ENCODE results near the gene LMAN2. TPM values are rescaled to one million over a fixed set of nuclear protein-coding genes. Genes with fewer than 3 reads are reported as not detected.

Gene LMAN2
- total RNA-seq, 1 experiment from 2014 or later: 106 TPM

DNA sequence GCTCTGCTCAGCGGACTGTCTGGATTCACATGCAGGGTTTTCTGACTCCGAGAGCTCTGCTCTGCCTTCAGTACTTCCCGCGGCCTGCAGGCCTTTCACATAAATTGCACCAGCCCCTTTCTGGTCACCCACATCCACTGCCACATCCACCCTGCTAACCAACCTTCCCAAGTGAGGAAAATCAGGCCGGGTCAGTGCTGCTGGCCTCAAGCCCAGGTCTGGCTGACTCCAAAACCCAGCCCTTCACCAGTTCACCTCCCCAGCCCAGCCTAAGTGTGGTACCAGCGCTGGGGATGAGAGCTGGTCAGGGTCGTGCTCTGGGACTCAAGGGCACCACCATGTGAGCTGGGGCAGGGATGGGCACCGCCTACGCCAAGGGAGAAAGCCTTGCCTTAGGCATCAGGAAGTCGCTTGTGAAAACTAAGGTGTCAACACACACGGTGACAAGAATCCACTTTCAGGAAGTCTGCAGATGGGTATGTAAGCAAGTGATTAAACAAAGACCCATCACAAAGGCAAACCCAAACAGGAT is 12.3 kb downstream of the LMAN2 start:
- Histone ChIP-seq H2BK5ac (ENCODE audit: insufficient read length, low read length) (no peak overlapping the region), H3T11ph (ENCODE audit: low read length) (no peak overlapping the region), H3K23ac (ENCODE audit: insufficient read length, low read depth, low read length) (no peak overlapping the region), H3K79me2 (ENCODE audit: insufficient read depth, low read length) (peaks cover 2% of the 10 kb centered on the region; the same call in 1 of the 2 replicates), H2AK5ac (ENCODE audit: insufficient read length, low read length) (no peak overlapping the region), H2AFZ (ENCODE audit: low read length) (no peak overlapping the region), H3K79me1 (ENCODE audit: insufficient read depth, low read depth, low read length, poor library complexity, severe bottlenecking) (no peaks in the 10 kb centered on the region), H2BK120ac (ENCODE audit: low read depth, low read length, poor library complexity, severe bottlenecking) (no peak overlapping the region), H3K18ac (ENCODE audit: insufficient read length, low read depth, low read length) (no peak overlapping the region), H3K9ac (ENCODE audit: extremely low read depth, insufficient read length, low read length) (no peak overlapping the region), H3K4me2 (ENCODE audit: insufficient read depth, insufficient read length, low read length) (no peak overlapping the region), H4K5ac (ENCODE audit: insufficient read length, low read depth, low read length) (no peak overlapping the region), H3K4me1 (ENCODE audit: insufficient read depth, low read length) (peaks cover 6% of the 10 kb centered on the region; the same call in 1 of the 2 replicates), H2BK12ac (ENCODE audit: insufficient read length, low read depth, low read length) (no peak overlapping the region), H4K91ac (ENCODE audit: insufficient read length, low read depth, low read length) (no peak overlapping the region), H4K8ac (replicated peaks; ENCODE audit: insufficient read length, low read depth, low read length) (no peak overlapping the region), H3K14ac (ENCODE audit: insufficient read depth, low read length) (no peak overlapping the region), H3K4ac (ENCODE audit: low read depth, low read length) (no peak overlapping the region), H3K56ac (ENCODE audit: insufficient read length, low read depth, low read length) (no peak overlapping the region), H2BK15ac (ENCODE audit: low read depth, low read length) (no peak overlapping the region), H4K20me1 (ENCODE audit: control insufficient read depth, insufficient read depth, insufficient read length) (no peaks in the 10 kb centered on the region), H3K27me3 (ENCODE audit: insufficient read depth, low read length) (no peaks in the 10 kb centered on the region), H2BK20ac (ENCODE audit: low read depth, low read length, poor library complexity, severe bottlenecking) (no peak overlapping the region), H3K27ac (ENCODE audit: insufficient read length, low read depth, low read length) (no peak overlapping the region), H3K9me3 (ENCODE audit: control insufficient read depth, low read depth, low read length) (no peaks in the 10 kb centered on the region), H3K23me2 (ENCODE audit: insufficient read length, low read depth, low read length, poor library complexity, severe bottlenecking) (no peaks in the 10 kb centered on the region)
- WGBS (ENCODE audit: extremely low coverage, insufficient read length, low lambda C conversion rate): no CpG with 5 or more reads among the region's 11 CpGs
- peak overlapping the region in 2 of 3 experiments; percentile 4 to 25; a peak in 1 of 7 replicates for H3K27ac Mint-ChIP-seq
- no peaks in the 10 kb centered on the region for H3K9me3 Mint-ChIP-seq
- DNase-seq: no peak
- no peak overlapping the region for H3K4me3 Mint-ChIP-seq
- TF ChIP-seq, protein P1, sequence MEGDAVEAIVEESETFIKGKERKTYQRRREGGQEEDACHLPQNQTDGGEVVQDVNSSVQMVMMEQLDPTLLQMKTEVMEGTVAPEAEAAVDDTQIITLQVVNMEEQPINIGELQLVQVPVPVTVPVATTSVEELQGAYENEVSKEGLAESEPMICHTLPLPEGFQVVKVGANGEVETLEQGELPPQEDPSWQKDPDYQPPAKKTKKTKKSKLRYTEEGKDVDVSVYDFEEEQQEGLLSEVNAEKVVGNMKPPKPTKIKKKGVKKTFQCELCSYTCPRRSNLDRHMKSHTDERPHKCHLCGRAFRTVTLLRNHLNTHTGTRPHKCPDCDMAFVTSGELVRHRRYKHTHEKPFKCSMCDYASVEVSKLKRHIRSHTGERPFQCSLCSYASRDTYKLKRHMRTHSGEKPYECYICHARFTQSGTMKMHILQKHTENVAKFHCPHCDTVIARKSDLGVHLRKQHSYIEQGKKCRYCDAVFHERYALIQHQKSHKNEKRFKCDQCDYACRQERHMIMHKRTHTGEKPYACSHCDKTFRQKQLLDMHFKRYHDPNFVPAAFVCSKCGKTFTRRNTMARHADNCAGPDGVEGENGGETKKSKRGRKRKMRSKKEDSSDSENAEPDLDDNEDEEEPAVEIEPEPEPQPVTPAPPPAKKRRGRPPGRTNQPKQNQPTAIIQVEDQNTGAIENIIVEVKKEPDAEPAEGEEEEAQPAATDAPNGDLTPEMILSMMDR (conservative IDR thresholded peaks at IDR 0.05): no peak
- peaks cover 22 to 57% (median 50%) of the 10 kb centered on the region in 3 experiments; a peak in 6 of 7 replicates for H3K36me3 Mint-ChIP-seq (ENCODE audit: insufficient read depth in 1 of 3, low read depth in 3 of 3)
- no peaks in the 10 kb centered on the region; the same call in 1 of the 2 replicates for H3K27me3 Mint-ChIP-seq (ENCODE audit: low read depth)
- peaks cover 9 to 17% of the 10 kb centered on the region in 2 experiments for H3K4me1 Mint-ChIP-seq
